Erythroblast (primary cell): ENCODE data around the gene TULP4.

ENCODE experiments used
- GATA1 ChIP-seq: IDR thresholded peaks from 2 replicates; pipeline ENCODE4 v1.6.1; 2011; ENCODE audit warnings: low read depth, mild to moderate bottlenecking, control low read depth, low read length, moderate library complexity
- POLR2A ChIP-seq: IDR thresholded peaks from 2 replicates; pipeline ENCODE4 v1.6.1; 2011; ENCODE audit warnings: mild to moderate bottlenecking, low read length

GRCh38 chr6:158531566-158531965 is 219.3 kb downstream of the TULP4 start:
- TF ChIP-seq POLR2A: no peak
- no peak for TF ChIP-seq GATA1
